Type B pancreatic cell (in vitro differentiated cells): ENCODE data around the gene CORO7. TPM values are rescaled to one million over a fixed set of nuclear protein-coding genes. Genes with fewer than 3 reads are reported as not detected.
"Not testable (repeated sequence)": the region's sequence is repeated elsewhere in the genome, so short reads cannot be mapped to it uniquely, and the experiment has no call there.

Source experiments
- DNase-seq: peaks from one replicate; pipeline ENCODE4 v3.0.0; 2021; ENCODE audit warnings: mixed read lengths; ENCODE audit not compliant: unreplicated experiment; ENCODE audit errors: extremely low spot score
- H3K27ac Mint-ChIP-seq: 2 replicates; pipeline ENCODE4 v1.8.0; 2021; ENCODE audit warnings: mild to moderate bottlenecking, mixed read lengths
- H3K27me3 Mint-ChIP-seq: 2 replicates; pipeline ENCODE4 v1.8.0; 2021; ENCODE audit warnings: mixed read lengths
- H3K36me3 Mint-ChIP-seq: 2 replicates; pipeline ENCODE4 v1.8.0; 2021; ENCODE audit warnings: mixed read lengths
- H3K4me1 Mint-ChIP-seq: one replicate; pipeline ENCODE4 v1.8.0; 2021; ENCODE audit warnings: mixed read lengths; ENCODE audit not compliant: unreplicated experiment
- H3K4me3 Mint-ChIP-seq: 2 replicates; pipeline ENCODE4 v1.8.0; 2021; ENCODE audit warnings: mild to moderate bottlenecking, mixed read lengths
- H3K9me3 Mint-ChIP-seq: 2 replicates; pipeline ENCODE4 v1.8.0; 2021; ENCODE audit warnings: mixed read lengths
- total RNA-seq: library from RNA; stranded (reverse); gene quantifications from 2 replicates; pipeline ENCODE4 v1.2.1, GENCODE V29; 2021; ENCODE audit warnings: low replicate concordance
- TF ChIP-seq, protein P1 (sequence below): fragments of 200-600 bp; sonication (generic); conservative IDR thresholded peaks from 2 replicates; pipeline ENCODE4 v1.5.0; 2021; ENCODE audit warnings: antibody characterized with exemption, mild to moderate bottlenecking

Gene CORO7
- total RNA-seq, 1 donor from 2014 or later = 32.3 TPM

DNA sequence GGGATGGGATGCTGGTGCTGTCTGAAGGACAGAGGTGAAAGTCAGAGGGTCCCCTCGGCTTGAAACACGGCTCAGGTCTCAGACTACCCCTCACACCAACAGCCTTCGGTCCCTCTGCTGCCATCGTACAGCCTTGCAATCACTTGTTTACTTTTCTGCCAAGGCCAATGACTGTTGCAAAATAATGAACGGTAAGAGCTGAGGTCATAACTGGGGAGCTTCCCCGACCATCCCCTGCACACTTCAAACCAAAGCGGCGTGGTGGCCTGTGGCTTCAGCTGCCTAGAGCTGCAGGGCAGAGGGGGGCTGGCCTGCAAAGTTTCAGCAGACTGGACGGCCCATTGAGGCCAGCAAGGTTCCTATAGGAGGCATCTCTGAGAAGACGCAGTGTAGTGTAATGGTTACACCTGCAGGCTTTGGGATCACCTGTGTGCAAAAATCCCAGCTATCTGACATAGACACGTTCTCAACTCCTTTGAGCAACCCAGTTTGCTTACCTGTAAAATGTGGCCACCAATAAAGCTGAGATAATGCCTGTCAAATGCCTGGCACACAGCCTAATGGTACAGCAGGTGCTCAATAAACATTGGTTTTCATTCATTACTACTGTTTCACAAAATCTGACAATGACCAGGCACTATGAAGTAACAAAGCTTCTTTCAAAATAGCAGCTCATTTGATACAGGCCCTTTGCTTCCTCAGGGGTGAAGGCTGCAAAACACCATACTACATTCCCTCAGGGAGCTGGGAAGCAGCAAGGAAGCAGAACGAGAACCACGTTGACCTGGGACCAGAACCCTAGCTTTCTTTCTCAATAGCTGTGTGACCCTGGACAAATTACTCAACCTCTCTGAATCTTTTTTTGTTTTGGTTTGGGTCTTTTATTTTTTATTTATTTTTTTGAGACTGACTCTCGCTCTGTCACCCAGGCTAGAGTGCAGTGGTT, 70.3 kb downstream of the CORO7 start:
- Mint-ChIP-seq H3K4me1 (peaks cover 12% of the 10 kb centered on the region), H3K27ac (peak overlapping the region; percentile 36), H3K9me3 (no peaks in the 10 kb centered on the region), H3K27me3 (peaks cover 2% of the 10 kb centered on the region), H3K4me3 (no peak overlapping the region), H3K36me3 (no peaks in the 10 kb centered on the region)
- TF ChIP-seq, protein P1, sequence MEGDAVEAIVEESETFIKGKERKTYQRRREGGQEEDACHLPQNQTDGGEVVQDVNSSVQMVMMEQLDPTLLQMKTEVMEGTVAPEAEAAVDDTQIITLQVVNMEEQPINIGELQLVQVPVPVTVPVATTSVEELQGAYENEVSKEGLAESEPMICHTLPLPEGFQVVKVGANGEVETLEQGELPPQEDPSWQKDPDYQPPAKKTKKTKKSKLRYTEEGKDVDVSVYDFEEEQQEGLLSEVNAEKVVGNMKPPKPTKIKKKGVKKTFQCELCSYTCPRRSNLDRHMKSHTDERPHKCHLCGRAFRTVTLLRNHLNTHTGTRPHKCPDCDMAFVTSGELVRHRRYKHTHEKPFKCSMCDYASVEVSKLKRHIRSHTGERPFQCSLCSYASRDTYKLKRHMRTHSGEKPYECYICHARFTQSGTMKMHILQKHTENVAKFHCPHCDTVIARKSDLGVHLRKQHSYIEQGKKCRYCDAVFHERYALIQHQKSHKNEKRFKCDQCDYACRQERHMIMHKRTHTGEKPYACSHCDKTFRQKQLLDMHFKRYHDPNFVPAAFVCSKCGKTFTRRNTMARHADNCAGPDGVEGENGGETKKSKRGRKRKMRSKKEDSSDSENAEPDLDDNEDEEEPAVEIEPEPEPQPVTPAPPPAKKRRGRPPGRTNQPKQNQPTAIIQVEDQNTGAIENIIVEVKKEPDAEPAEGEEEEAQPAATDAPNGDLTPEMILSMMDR = no peak
- no peak for DNase-seq

DNA sequence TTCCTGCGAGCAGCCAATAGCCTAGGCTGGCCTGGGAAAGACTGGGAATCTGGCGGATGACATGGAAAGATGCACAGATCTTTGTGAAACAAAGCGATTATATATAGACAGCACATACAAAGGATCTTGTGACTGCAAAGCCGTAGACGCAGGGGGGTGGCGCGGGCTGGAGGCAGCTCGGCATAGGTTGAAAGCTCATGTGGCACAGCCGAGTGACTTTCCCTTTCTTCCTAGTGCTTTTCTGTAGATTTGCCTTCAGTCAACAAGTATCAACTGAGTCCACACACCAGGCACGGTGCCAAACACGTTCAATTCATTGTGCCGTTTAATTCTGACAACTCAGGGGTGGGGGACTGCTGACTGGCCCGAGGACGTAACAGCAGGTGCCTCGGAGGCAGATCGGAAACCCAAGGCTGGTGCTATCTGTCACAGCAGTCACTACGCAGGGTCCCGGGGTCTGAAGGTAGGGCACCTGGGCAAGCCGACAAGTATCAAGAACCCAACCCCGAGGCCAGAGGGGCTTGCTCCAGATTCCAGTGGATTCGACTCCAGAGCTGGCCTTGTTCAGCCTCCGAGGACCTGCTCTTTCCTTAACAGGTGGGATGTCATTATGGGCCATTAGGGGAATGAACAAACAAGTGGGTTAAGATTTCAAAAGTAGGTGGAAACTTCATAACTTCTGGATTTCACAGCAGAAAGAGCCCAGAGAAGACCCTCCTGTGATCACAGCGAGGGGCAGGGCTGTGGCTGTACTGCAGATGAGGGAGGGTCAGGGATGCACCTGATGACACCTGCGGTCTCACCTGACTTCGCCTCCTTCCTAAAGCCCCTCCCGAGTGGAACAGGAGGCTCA, 71.2 kb downstream of the CORO7 start:
- no peaks in the 10 kb centered on the region for H3K36me3 Mint-ChIP-seq
- peaks cover 12% of the 10 kb centered on the region for H3K4me1 Mint-ChIP-seq
- H3K9me3 Mint-ChIP-seq = no peaks in the 10 kb centered on the region
- DNase-seq = no peak
- H3K27me3 Mint-ChIP-seq = peaks cover 2% of the 10 kb centered on the region
- TF ChIP-seq, protein P1 = no peak
- peak overlapping the region; percentile 78 for H3K27ac Mint-ChIP-seq
- peak overlapping the region; percentile 45 for H3K4me3 Mint-ChIP-seq

DNA sequence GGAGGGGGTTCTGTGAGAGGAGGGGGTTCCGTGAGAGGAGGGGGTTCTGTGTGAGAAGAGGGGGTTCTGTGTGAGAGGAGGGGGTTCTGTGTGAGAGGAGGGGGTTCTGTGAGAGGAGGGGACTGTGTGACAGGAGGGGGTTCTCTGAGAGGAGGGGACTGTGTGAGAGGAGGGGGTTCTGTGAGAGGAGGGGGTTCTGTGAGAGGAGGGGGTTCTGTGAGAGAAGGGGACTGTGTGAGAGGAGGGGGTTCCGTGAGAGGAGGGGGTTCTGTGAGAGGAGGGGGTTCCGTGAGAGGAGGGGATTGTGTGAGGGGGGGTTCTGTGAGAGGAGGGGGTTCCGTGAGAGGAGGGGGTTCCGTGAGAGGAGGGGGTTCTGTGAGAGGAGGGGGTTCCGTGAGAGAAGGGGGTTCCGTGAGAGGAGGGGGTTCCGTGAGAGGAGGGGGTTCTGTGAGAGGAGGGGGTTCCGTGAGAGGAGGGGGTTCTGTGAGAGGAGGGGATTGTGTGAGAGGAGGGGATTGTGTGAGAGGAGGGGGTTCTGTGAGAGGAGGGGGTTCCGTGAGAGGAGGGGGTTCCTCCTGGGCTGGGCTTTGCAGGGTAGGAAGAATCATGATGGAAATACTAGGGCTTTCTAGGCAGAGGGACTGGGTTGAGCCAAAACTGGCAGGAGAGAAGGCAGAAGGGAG, 72.0 kb downstream of the CORO7 start:
- not testable (repeated sequence) for H3K9me3 Mint-ChIP-seq, H3K27me3 Mint-ChIP-seq, DNase-seq, H3K36me3 Mint-ChIP-seq
- Mint-ChIP-seq H3K27ac (peak overlapping the region; percentile 78), H3K4me1 (peaks cover 13% of the 10 kb centered on the region), H3K4me3 (peak overlapping the region; percentile 45)

DNA sequence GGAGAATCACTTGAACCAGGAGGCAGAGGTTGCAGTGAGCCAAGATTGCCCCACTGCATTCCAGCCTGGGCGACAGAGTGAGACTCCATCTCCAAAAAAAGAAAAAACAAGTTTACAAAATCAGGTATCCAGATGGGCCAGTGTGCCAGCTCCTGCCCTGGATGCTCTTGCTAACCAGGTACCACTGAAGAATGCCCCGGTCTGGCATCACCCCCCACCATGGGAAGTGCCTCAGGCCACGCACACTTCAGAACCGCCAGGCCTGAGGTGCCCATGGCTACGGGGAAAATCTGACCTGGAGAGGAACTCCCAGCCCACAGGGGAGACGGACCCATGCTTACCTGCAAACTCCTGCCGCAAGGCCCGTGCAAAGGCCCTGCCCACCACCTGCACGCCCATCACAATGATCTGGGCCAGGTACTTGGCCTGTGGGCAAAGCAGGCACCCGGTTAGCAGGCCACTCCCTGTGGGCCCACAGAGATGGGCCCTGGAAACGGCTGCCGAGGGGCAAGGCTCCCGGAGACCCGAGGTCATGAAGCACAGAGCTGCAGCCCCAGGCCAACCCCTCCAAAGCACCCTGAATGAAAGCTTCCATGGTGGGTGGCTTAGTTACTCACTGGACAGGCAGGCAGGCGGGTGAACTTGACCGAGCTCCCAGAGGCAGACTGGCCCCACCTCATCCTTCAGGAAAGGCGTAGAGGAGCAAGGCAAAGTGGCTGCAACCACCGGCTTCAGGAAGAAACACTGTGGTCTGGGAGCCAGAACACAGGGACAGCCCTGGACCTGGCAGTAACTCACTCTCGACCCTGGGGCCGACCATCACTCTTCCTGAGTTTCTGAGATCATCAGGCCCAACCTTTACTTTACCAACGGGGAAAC, 73.3 kb downstream of the CORO7 start:
- DNase-seq = no peak
- H3K27ac Mint-ChIP-seq = peak overlapping the region; percentile 82
- H3K4me3 Mint-ChIP-seq = no peak overlapping the region
- H3K27me3 Mint-ChIP-seq = peaks cover 2% of the 10 kb centered on the region
- peaks cover 13% of the 10 kb centered on the region for H3K4me1 Mint-ChIP-seq
- no peaks in the 10 kb centered on the region for H3K36me3 Mint-ChIP-seq
- TF ChIP-seq, protein P1 = no peak
- H3K9me3 Mint-ChIP-seq = no peaks in the 10 kb centered on the region

DNA sequence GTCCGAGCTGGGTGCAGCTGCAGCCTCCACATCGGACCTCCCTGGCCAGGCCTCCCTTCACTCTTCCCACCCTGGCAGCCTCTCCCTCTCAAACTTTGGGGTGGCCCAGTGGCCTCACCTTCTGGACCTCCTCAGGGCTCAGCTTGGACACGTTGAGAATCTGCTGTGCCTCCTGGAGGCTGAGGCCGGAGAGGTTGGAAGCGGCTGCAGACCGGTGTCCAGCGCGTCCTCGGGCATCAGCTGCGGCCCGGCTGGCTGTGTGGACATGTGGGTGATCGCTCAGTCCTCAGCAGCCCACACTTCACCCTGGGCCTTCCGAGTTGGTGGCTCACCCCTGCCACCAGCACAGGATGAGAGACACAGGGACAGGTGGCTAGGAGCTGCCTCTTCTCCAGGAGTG, 75.1 kb downstream of the CORO7 start:
- Mint-ChIP-seq H3K36me3 (no peaks in the 10 kb centered on the region), H3K4me3 (no peak overlapping the region), H3K9me3 (no peaks in the 10 kb centered on the region), H3K27ac (no peak overlapping the region), H3K27me3 (peaks cover 2% of the 10 kb centered on the region), H3K4me1 (peaks cover 9% of the 10 kb centered on the region)
- DNase-seq = no peak
- TF ChIP-seq, protein P1 = no peak
